ENCODE results near the gene CX3CR1.

Gene CX3CR1

DNA sequence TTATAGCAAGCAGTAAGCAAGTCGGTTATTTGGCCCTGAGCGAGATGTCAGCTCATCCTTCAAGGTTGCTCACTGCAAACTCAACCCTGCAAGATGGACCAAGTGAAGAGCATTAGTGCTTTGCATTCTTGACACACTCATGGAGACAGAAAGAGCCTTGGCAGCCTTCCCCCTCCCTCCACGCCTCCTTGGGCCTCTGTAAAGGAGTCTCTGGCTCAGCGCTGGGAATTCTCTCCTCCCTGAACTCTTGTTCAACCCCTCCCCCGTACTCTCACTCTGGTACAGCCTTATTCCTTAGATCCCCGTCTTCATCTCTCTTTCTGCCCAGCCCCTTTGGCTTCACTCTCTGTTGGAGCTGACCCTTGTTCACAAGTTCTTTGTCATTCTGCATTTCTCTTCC lies 2.2 kb upstream of the CX3CR1 start:
- H3K36me3 ChIP-seq (ENCODE audit: insufficient read depth, insufficient read length, low read length) = no peaks in the 10 kb centered on the region
- H3K27me3 ChIP-seq (ENCODE audit: insufficient read depth, insufficient read length) = no peaks in the 10 kb centered on the region
- no peaks in the 10 kb centered on the region for H3K9me3 ChIP-seq (ENCODE audit: insufficient read depth, low read length)
- no peak overlapping the region for H3K9ac ChIP-seq (ENCODE audit: insufficient read length, low read depth)
- no peak overlapping the region for H3K4me3 ChIP-seq (ENCODE audit: insufficient read length, low read depth)
- TF ChIP-seq SUZ12 (IDR thresholded peaks at IDR 0.05; ENCODE audit: extremely low read depth, insufficient read depth, insufficient read length) (no peak), YY1 (IDR thresholded peaks at IDR 0.05; ENCODE audit: insufficient read depth, insufficient read length) (no peak), ZNF274 (IDR thresholded peaks at IDR 0.05; ENCODE audit: low read depth, low read length) (no peak)
- DNase-seq (ENCODE audit: low read depth, low spot score) = no peak
- H3K4me1 ChIP-seq (ENCODE audit: insufficient read depth, insufficient read length) = no peaks in the 10 kb centered on the region

DNA sequence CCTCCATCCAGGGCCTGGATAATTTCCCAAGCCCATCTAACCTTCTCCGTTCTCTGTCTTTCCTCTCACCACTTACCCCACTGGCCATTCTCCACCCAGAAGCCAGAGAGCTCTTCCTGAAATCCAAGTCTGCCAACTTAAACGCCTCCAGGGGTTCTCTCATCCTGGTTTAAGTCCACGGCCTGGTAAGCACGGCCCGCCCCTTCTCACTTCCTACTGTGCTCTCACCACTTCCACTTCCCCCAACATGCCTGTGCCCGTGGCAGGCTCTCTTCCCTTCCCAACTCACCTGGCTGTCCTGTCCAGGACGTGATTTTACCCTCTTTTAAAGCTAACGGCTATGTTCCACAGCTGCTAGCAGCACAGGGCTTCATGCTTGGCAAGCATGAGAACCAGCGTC lies 1.7 kb upstream of the CX3CR1 start:
- Histone ChIP-seq H3K9me3 (ENCODE audit: insufficient read depth, low read length) (no peaks in the 10 kb centered on the region), H3K36me3 (ENCODE audit: insufficient read depth, insufficient read length, low read length) (no peaks in the 10 kb centered on the region), H3K4me1 (ENCODE audit: insufficient read depth, insufficient read length) (no peaks in the 10 kb centered on the region), H3K4me3 (ENCODE audit: insufficient read length, low read depth) (no peak overlapping the region), H3K9ac (ENCODE audit: insufficient read length, low read depth) (no peak overlapping the region), H3K27me3 (ENCODE audit: insufficient read depth, insufficient read length) (no peaks in the 10 kb centered on the region)
- no peak for TF ChIP-seq SUZ12 (IDR thresholded peaks at IDR 0.05; ENCODE audit: extremely low read depth, insufficient read depth, insufficient read length)
- TF ChIP-seq ZNF274 (IDR thresholded peaks at IDR 0.05; ENCODE audit: low read depth, low read length) = no peak
- no peak for TF ChIP-seq YY1 (IDR thresholded peaks at IDR 0.05; ENCODE audit: insufficient read depth, insufficient read length)
- no peak for DNase-seq (ENCODE audit: low read depth, low spot score)

GRCh38 chr3:39280571-39280970 lies 735 bp upstream of the CX3CR1 start:
- H3K27me3 ChIP-seq (ENCODE audit: insufficient read depth, insufficient read length) = no peaks in the 10 kb centered on the region
- no peaks in the 10 kb centered on the region for H3K9me3 ChIP-seq (ENCODE audit: insufficient read depth, low read length)
- H3K4me1 ChIP-seq (ENCODE audit: insufficient read depth, insufficient read length) = no peaks in the 10 kb centered on the region
- H3K4me3 ChIP-seq (ENCODE audit: insufficient read length, low read depth) = no peak overlapping the region
- no peak overlapping the region for H3K9ac ChIP-seq (ENCODE audit: insufficient read length, low read depth)
- no peak for DNase-seq (ENCODE audit: low read depth, low spot score)
- no peak for TF ChIP-seq SUZ12 (IDR thresholded peaks at IDR 0.05; ENCODE audit: extremely low read depth, insufficient read depth, insufficient read length)
- TF ChIP-seq ZNF274 (IDR thresholded peaks at IDR 0.05; ENCODE audit: low read depth, low read length) = no peak
- no peak for TF ChIP-seq YY1 (IDR thresholded peaks at IDR 0.05; ENCODE audit: insufficient read depth, insufficient read length)
- no peaks in the 10 kb centered on the region for H3K36me3 ChIP-seq (ENCODE audit: insufficient read depth, insufficient read length, low read length)

DNA sequence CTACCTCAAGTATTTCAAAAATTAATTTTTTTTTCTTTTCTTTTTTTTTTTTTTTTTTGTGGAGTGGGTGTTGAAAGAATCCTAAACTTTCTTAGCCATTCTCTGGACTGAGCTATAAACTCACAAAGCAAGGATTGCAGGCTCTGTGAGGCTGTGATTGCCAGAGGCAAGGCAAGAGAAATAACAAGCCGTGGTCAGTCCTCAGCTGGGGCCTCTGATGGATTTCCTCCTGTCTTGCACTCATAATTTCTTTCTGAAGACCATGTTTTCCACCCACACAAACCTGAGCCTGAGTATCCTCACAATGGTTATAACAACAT lies 1.3 kb downstream of the CX3CR1 start:
- TF ChIP-seq SUZ12 (IDR thresholded peaks at IDR 0.05; ENCODE audit: extremely low read depth, insufficient read depth, insufficient read length) = no peak
- no peak for TF ChIP-seq ZNF274 (IDR thresholded peaks at IDR 0.05; ENCODE audit: low read depth, low read length)
- TF ChIP-seq YY1 (IDR thresholded peaks at IDR 0.05; ENCODE audit: insufficient read depth, insufficient read length) = no peak
- Histone ChIP-seq H3K36me3 (ENCODE audit: insufficient read depth, insufficient read length, low read length) (no peaks in the 10 kb centered on the region), H3K9me3 (ENCODE audit: insufficient read depth, low read length) (no peaks in the 10 kb centered on the region), H3K9ac (ENCODE audit: insufficient read length, low read depth) (no peak overlapping the region), H3K4me3 (ENCODE audit: insufficient read length, low read depth) (no peak overlapping the region), H3K4me1 (ENCODE audit: insufficient read depth, insufficient read length) (no peaks in the 10 kb centered on the region), H3K27me3 (ENCODE audit: insufficient read depth, insufficient read length) (no peaks in the 10 kb centered on the region)
- DNase-seq (ENCODE audit: low read depth, low spot score) = no peak

GRCh38 chr3:39277893-39278615 lies 1.8 kb downstream of the CX3CR1 start:
- TF ChIP-seq SUZ12 (IDR thresholded peaks at IDR 0.05; ENCODE audit: extremely low read depth, insufficient read depth, insufficient read length) (no peak), ZNF274 (IDR thresholded peaks at IDR 0.05; ENCODE audit: low read depth, low read length) (no peak), YY1 (IDR thresholded peaks at IDR 0.05; ENCODE audit: insufficient read depth, insufficient read length) (no peak)
- H3K9ac ChIP-seq (ENCODE audit: insufficient read length, low read depth) = no peak overlapping the region
- DNase-seq (ENCODE audit: low read depth, low spot score) = no peak
- no peaks in the 10 kb centered on the region for H3K36me3 ChIP-seq (ENCODE audit: insufficient read depth, insufficient read length, low read length)
- H3K9me3 ChIP-seq (ENCODE audit: insufficient read depth, low read length) = no peaks in the 10 kb centered on the region
- H3K4me3 ChIP-seq (ENCODE audit: insufficient read length, low read depth) = no peak overlapping the region
- no peaks in the 10 kb centered on the region for H3K27me3 ChIP-seq (ENCODE audit: insufficient read depth, insufficient read length)
- H3K4me1 ChIP-seq (ENCODE audit: insufficient read depth, insufficient read length) = no peaks in the 10 kb centered on the region

- Histone ChIP-seq H3K9me3 (ENCODE audit: insufficient read depth, low read length) (no peaks in the 10 kb centered on the region), H3K9ac (ENCODE audit: insufficient read length, low read depth) (no peak overlapping the region), H3K4me1 (ENCODE audit: insufficient read depth, insufficient read length) (no peaks in the 10 kb centered on the region), H3K36me3 (ENCODE audit: insufficient read depth, insufficient read length, low read length) (no peaks in the 10 kb centered on the region), H3K4me3 (ENCODE audit: insufficient read length, low read depth) (no peak overlapping the region), H3K27me3 (ENCODE audit: insufficient read depth, insufficient read length) (no peaks in the 10 kb centered on the region)
- TF ChIP-seq ZNF274 (IDR thresholded peaks at IDR 0.05; ENCODE audit: low read depth, low read length) = no peak
- TF ChIP-seq YY1 (IDR thresholded peaks at IDR 0.05; ENCODE audit: insufficient read depth, insufficient read length) = no peak
- TF ChIP-seq SUZ12 (IDR thresholded peaks at IDR 0.05; ENCODE audit: extremely low read depth, insufficient read depth, insufficient read length) = no peak
- no peak for DNase-seq (ENCODE audit: low read depth, low spot score)
Observed at GRCh38 chr3:39276746-39277145, 3.1 kb downstream of the CX3CR1 start.

GRCh38 chr3:39275963-39276593 lies 3.8 kb downstream of the CX3CR1 start:
- H3K27me3 ChIP-seq (ENCODE audit: insufficient read depth, insufficient read length) = no peaks in the 10 kb centered on the region
- no peaks in the 10 kb centered on the region for H3K4me1 ChIP-seq (ENCODE audit: insufficient read depth, insufficient read length)
- H3K36me3 ChIP-seq (ENCODE audit: insufficient read depth, insufficient read length, low read length) = no peaks in the 10 kb centered on the region
- H3K9me3 ChIP-seq (ENCODE audit: insufficient read depth, low read length) = no peaks in the 10 kb centered on the region
- no peak overlapping the region for H3K9ac ChIP-seq (ENCODE audit: insufficient read length, low read depth)
- DNase-seq (ENCODE audit: low read depth, low spot score) = no peak
- no peak overlapping the region for H3K4me3 ChIP-seq (ENCODE audit: insufficient read length, low read depth)
- TF ChIP-seq SUZ12 (IDR thresholded peaks at IDR 0.05; ENCODE audit: extremely low read depth, insufficient read depth, insufficient read length) = no peak
- TF ChIP-seq YY1 (IDR thresholded peaks at IDR 0.05; ENCODE audit: insufficient read depth, insufficient read length) = no peak
- no peak for TF ChIP-seq ZNF274 (IDR thresholded peaks at IDR 0.05; ENCODE audit: low read depth, low read length)

Measured in NT2/D1 (cell line).